ENCODE results near the gene FAM174A. TPM values are rescaled to one million over a fixed set of nuclear protein-coding genes. Genes with fewer than 3 reads are reported as not detected.
"Not testable (repeated sequence)": the region's sequence is repeated elsewhere in the genome, so short reads cannot be mapped to it uniquely, and the experiment has no call there.

The FAM174A gene
- total RNA-seq, 1 donor from 2014 or later, result 8.9 TPM

- no peak overlapping the region for H3K27ac Mint-ChIP-seq
- no peaks in the 10 kb centered on the region for H3K4me1 Mint-ChIP-seq (ENCODE audit: low read depth)
- no peak for DNase-seq (ENCODE audit: low spot score)
- H3K36me3 Mint-ChIP-seq (ENCODE audit: low read depth), result peaks cover 7% of the 10 kb centered on the region
- intact Hi-C loops (cut with micrococcal nuclease), result no loop called here
- H3K27me3 Mint-ChIP-seq (ENCODE audit: low read depth), result no peaks in the 10 kb centered on the region
- no peak overlapping the region for H3K4me3 Mint-ChIP-seq (ENCODE audit: low read depth)
- no peaks in the 10 kb centered on the region for H3K9me3 Mint-ChIP-seq
Measured at GRCh38 chr5:100584889-100585288, 49.7 kb downstream of the FAM174A start.

GRCh38 chr5:100590867-100591266 lies 55.7 kb downstream of the FAM174A start:
- intact Hi-C loops (cut with micrococcal nuclease), result no loop called here
- H3K27ac Mint-ChIP-seq, result no peak overlapping the region
- H3K27me3 Mint-ChIP-seq (ENCODE audit: low read depth), result no peaks in the 10 kb centered on the region
- no peak for DNase-seq (ENCODE audit: low spot score)
- no peaks in the 10 kb centered on the region for H3K36me3 Mint-ChIP-seq (ENCODE audit: low read depth)
- H3K4me3 Mint-ChIP-seq (ENCODE audit: low read depth), result no peak overlapping the region
- H3K9me3 Mint-ChIP-seq, result no peaks in the 10 kb centered on the region
- H3K4me1 Mint-ChIP-seq (ENCODE audit: low read depth), result peaks cover 3% of the 10 kb centered on the region

GRCh38 chr5:100595152-100595811 lies 60.1 kb downstream of the FAM174A start:
- Mint-ChIP-seq H3K4me1 (ENCODE audit: low read depth) (peaks cover 6% of the 10 kb centered on the region), H3K9me3 (no peaks in the 10 kb centered on the region), H3K27me3 (ENCODE audit: low read depth) (peaks cover 15% of the 10 kb centered on the region), H3K4me3 (ENCODE audit: low read depth) (no peak overlapping the region), H3K27ac (no peak overlapping the region), H3K36me3 (ENCODE audit: low read depth) (no peaks in the 10 kb centered on the region)
- DNase-seq (ENCODE audit: low spot score), result no peak
- intact Hi-C loops (cut with micrococcal nuclease), result no loop called here

GRCh38 chr5:100595812-100596173 lies 60.6 kb downstream of the FAM174A start:
- DNase-seq (ENCODE audit: low spot score), result no peak
- Mint-ChIP-seq H3K27ac (no peak overlapping the region), H3K9me3 (no peaks in the 10 kb centered on the region), H3K27me3 (ENCODE audit: low read depth) (peaks cover 18% of the 10 kb centered on the region), H3K4me3 (ENCODE audit: low read depth) (no peak overlapping the region), H3K36me3 (ENCODE audit: low read depth) (no peaks in the 10 kb centered on the region), H3K4me1 (ENCODE audit: low read depth) (peaks cover 6% of the 10 kb centered on the region)
- intact Hi-C loops (cut with micrococcal nuclease), result no loop called here

GRCh38 chr5:100598446-100598845 lies 63.3 kb downstream of the FAM174A start:
- no peaks in the 10 kb centered on the region for H3K9me3 Mint-ChIP-seq
- intact Hi-C loops (cut with micrococcal nuclease), result no loop called here
- peaks cover 27% of the 10 kb centered on the region for H3K27me3 Mint-ChIP-seq (ENCODE audit: low read depth)
- H3K27ac Mint-ChIP-seq, result no peak overlapping the region
- peaks cover 6% of the 10 kb centered on the region for H3K4me1 Mint-ChIP-seq (ENCODE audit: low read depth)
- no peak for DNase-seq (ENCODE audit: low spot score)
- no peak overlapping the region for H3K4me3 Mint-ChIP-seq (ENCODE audit: low read depth)
- no peaks in the 10 kb centered on the region for H3K36me3 Mint-ChIP-seq (ENCODE audit: low read depth)

GRCh38 chr5:100600298-100600994 lies 65.3 kb downstream of the FAM174A start:
- intact Hi-C loops (cut with micrococcal nuclease), result no loop called here
- peaks cover 30% of the 10 kb centered on the region for H3K27me3 Mint-ChIP-seq (ENCODE audit: low read depth)
- H3K36me3 Mint-ChIP-seq (ENCODE audit: low read depth), result no peaks in the 10 kb centered on the region
- H3K9me3 Mint-ChIP-seq, result no peaks in the 10 kb centered on the region
- DNase-seq (ENCODE audit: low spot score), result no peak
- no peak overlapping the region for H3K4me3 Mint-ChIP-seq (ENCODE audit: low read depth)
- H3K4me1 Mint-ChIP-seq (ENCODE audit: low read depth), result peaks cover 5% of the 10 kb centered on the region
- no peak overlapping the region for H3K27ac Mint-ChIP-seq

- H3K4me3 Mint-ChIP-seq (ENCODE audit: low read depth), result no peak overlapping the region
- intact Hi-C loops (cut with micrococcal nuclease), result no loop called here
- no peaks in the 10 kb centered on the region for H3K36me3 Mint-ChIP-seq (ENCODE audit: low read depth)
- no peak for DNase-seq (ENCODE audit: low spot score)
- H3K9me3 Mint-ChIP-seq, result no peaks in the 10 kb centered on the region
- peaks cover 3% of the 10 kb centered on the region for H3K4me1 Mint-ChIP-seq (ENCODE audit: low read depth)
- H3K27me3 Mint-ChIP-seq (ENCODE audit: low read depth), result peaks cover 32% of the 10 kb centered on the region
- no peak overlapping the region for H3K27ac Mint-ChIP-seq
Measured at GRCh38 chr5:100603141-100603540, 68.0 kb downstream of the FAM174A start.

GRCh38 chr5:100604021-100604420 lies 68.8 kb downstream of the FAM174A start:
- H3K9me3 Mint-ChIP-seq; H3K36me3 Mint-ChIP-seq (ENCODE audit: low read depth); intact Hi-C loops (cut with micrococcal nuclease); H3K27ac Mint-ChIP-seq; H3K4me3 Mint-ChIP-seq (ENCODE audit: low read depth); H3K4me1 Mint-ChIP-seq (ENCODE audit: low read depth); DNase-seq (ENCODE audit: low spot score): not testable (repeated sequence)
- peaks cover 29% of the 10 kb centered on the region for H3K27me3 Mint-ChIP-seq (ENCODE audit: low read depth)

- intact Hi-C loops (cut with micrococcal nuclease), result no loop called here
- H3K4me3 Mint-ChIP-seq (ENCODE audit: low read depth), result no peak overlapping the region
- peaks cover 3% of the 10 kb centered on the region for H3K9me3 Mint-ChIP-seq
- H3K27ac Mint-ChIP-seq, result no peak overlapping the region
- H3K36me3 Mint-ChIP-seq (ENCODE audit: low read depth), result no peaks in the 10 kb centered on the region
- H3K27me3 Mint-ChIP-seq (ENCODE audit: low read depth), result peaks cover 43% of the 10 kb centered on the region
- no peak for DNase-seq (ENCODE audit: low spot score)
- H3K4me1 Mint-ChIP-seq (ENCODE audit: low read depth), result peaks cover 6% of the 10 kb centered on the region
Measured at GRCh38 chr5:100609594-100609993, 74.4 kb downstream of the FAM174A start.

- H3K4me1 Mint-ChIP-seq (ENCODE audit: low read depth), result peaks cover 6% of the 10 kb centered on the region
- no peak for DNase-seq (ENCODE audit: low spot score)
- H3K36me3 Mint-ChIP-seq (ENCODE audit: low read depth), result no peaks in the 10 kb centered on the region
- peaks cover 37% of the 10 kb centered on the region for H3K27me3 Mint-ChIP-seq (ENCODE audit: low read depth)
- intact Hi-C loops (cut with micrococcal nuclease), result no loop called here
- no peak overlapping the region for H3K27ac Mint-ChIP-seq
- H3K4me3 Mint-ChIP-seq (ENCODE audit: low read depth), result no peak overlapping the region
- H3K9me3 Mint-ChIP-seq, result peaks cover 3% of the 10 kb centered on the region
Measured at GRCh38 chr5:100614308-100614707, 79.1 kb downstream of the FAM174A start.

GRCh38 chr5:100615362-100615761 lies 80.2 kb downstream of the FAM174A start:
- Mint-ChIP-seq H3K4me3 (ENCODE audit: low read depth) (no peak overlapping the region), H3K36me3 (ENCODE audit: low read depth) (no peaks in the 10 kb centered on the region), H3K4me1 (ENCODE audit: low read depth) (no peaks in the 10 kb centered on the region), H3K9me3 (peaks cover 3% of the 10 kb centered on the region), H3K27ac (no peak overlapping the region), H3K27me3 (ENCODE audit: low read depth) (peaks cover 36% of the 10 kb centered on the region)
- DNase-seq (ENCODE audit: low spot score), result no peak
- intact Hi-C loops (cut with micrococcal nuclease), result no loop called here

GRCh38 chr5:100616291-100616690 lies 81.1 kb downstream of the FAM174A start:
- Mint-ChIP-seq H3K27me3 (ENCODE audit: low read depth) (peaks cover 29% of the 10 kb centered on the region), H3K4me1 (ENCODE audit: low read depth) (no peaks in the 10 kb centered on the region), H3K9me3 (no peaks in the 10 kb centered on the region), H3K36me3 (ENCODE audit: low read depth) (no peaks in the 10 kb centered on the region), H3K27ac (no peak overlapping the region), H3K4me3 (ENCODE audit: low read depth) (no peak overlapping the region)
- no peak for DNase-seq (ENCODE audit: low spot score)
- intact Hi-C loops (cut with micrococcal nuclease), result no loop called here

- Mint-ChIP-seq H3K36me3 (ENCODE audit: low read depth) (no peaks in the 10 kb centered on the region), H3K9me3 (no peaks in the 10 kb centered on the region), H3K4me3 (ENCODE audit: low read depth) (no peak overlapping the region), H3K4me1 (ENCODE audit: low read depth) (no peaks in the 10 kb centered on the region), H3K27ac (no peak overlapping the region), H3K27me3 (ENCODE audit: low read depth) (peaks cover 27% of the 10 kb centered on the region)
- DNase-seq (ENCODE audit: low spot score), result no peak
- intact Hi-C loops (cut with micrococcal nuclease), result no loop called here
Measured at GRCh38 chr5:100616981-100617380, 81.8 kb downstream of the FAM174A start.

Data from activated T-helper 2 cell treated with anti-CD3 and anti-CD28 coated beads, Interferon-gamma antibody, Interleukin-2, Interleukin-4, amounts not matched to agents 10 μg/mL and 5 μg/mL and 100 μg/mL, durations not matched to agents 14 hours and 24 hours and 36 hours (primary cell).